Endothelial cell of umbilical vein (primary cell): ENCODE results near the gene ACADVL.

Experiments
- CTCF ChIP-seq, 2 donors: IDR thresholded peaks; 1 replicate in 1 of 2; 2 replicates in 1 of 2; pipeline ENCODE4 v1.5.1; 2011; ENCODE audit warnings: low read length in 2 of 2, mild to moderate bottlenecking in 2 of 2, moderate library complexity in 2 of 2, control low read depth in 1 of 2, inconsistent platforms in 1 of 2, low read depth in 1 of 2; ENCODE audit not compliant: insufficient read depth in 1 of 2; ENCODE audit errors: extremely low read depth in 1 of 2
- EZH2 ChIP-seq: IDR thresholded peaks from 2 replicates; pipeline ENCODE4 v1.6.1; 2012; ENCODE audit warnings: borderline replicate concordance, low read depth, mild to moderate bottlenecking, moderate library complexity, low read length, inconsistent platforms; ENCODE audit not compliant: severe bottlenecking
- FOS ChIP-seq: IDR thresholded peaks from 2 replicates; pipeline ENCODE4 v1.6.1; 2011; ENCODE audit warnings: mild to moderate bottlenecking, low read length, moderate library complexity, borderline replicate concordance; ENCODE audit not compliant: insufficient read depth
- JUN ChIP-seq: IDR thresholded peaks from 2 replicates; pipeline ENCODE4 v1.6.1; 2011; ENCODE audit warnings: borderline replicate concordance, low read depth; ENCODE audit not compliant: insufficient read length, insufficient read depth
- MAX ChIP-seq: IDR thresholded peaks from 2 replicates; pipeline ENCODE4 v1.6.1; 2011; ENCODE audit not compliant: insufficient read depth, insufficient read length
- MYC ChIP-seq: IDR thresholded peaks from one replicate; pipeline ENCODE4 v1.6.1; 2011; ENCODE audit warnings: mild to moderate bottlenecking, low read depth, low read length
- POLR2A ChIP-seq: IDR thresholded peaks from 2 replicates; pipeline ENCODE4 v1.6.1; 2012; ENCODE audit warnings: low read depth, mild to moderate bottlenecking, control low read depth, low read length
- POLR2AphosphoS5 ChIP-seq: IDR thresholded peaks from 2 replicates; pipeline ENCODE4 v1.6.1; 2012; ENCODE audit warnings: low read depth, mild to moderate bottlenecking, control low read depth, low read length, moderate library complexity; ENCODE audit not compliant: insufficient read depth

- no peak for TF ChIP-seq EZH2
- TF ChIP-seq POLR2A: no peak
- TF ChIP-seq CTCF (IDR thresholded peaks at IDR 0.05; ENCODE audit: extremely low read depth in 1 of 2, insufficient read depth in 1 of 2, low read depth in 1 of 2, low read length in 2 of 2): no peak
- no peak for TF ChIP-seq JUN
- no peak for TF ChIP-seq FOS
- TF ChIP-seq POLR2AphosphoS5: no peak
- no peak for TF ChIP-seq MYC
- no peak for TF ChIP-seq MAX
Measured at GRCh38 chr17:7253082-7253481, 33.3 kb downstream of the ACADVL start.
